GM23338 (cell line): ENCODE results near the gene RFC1. TPM values are rescaled to one million over a fixed set of nuclear protein-coding genes. Genes with fewer than 3 reads are reported as not detected.

ENCODE experiments used
- ATAC-seq: fragments of 200-7000 bp; cut with Tn5 transposase; 3 replicates; pipeline ENCODE4 v1.9.1; 2020
- DNase-seq: peaks from one replicate; pipeline ENCODE4 v3.0.0-alpha.2; 2015; ENCODE audit warnings: low spot score
- H2AFZ ChIP-seq: fragments of 200-600 bp; sonication (generic); 2 replicates; pipeline ENCODE4 v1.8.0; 2016; ENCODE audit warnings: antibody characterized with exemption, mild to moderate bottlenecking, moderate library complexity
- H3F3A ChIP-seq: fragments of 200-600 bp; sonication (generic); replicated peaks from 2 replicates; pipeline ENCODE4 v1.8.0; 2017; ENCODE audit warnings: antibody characterized with exemption, mixed run types, low read depth
- H3K27ac ChIP-seq: fragments of 200-600 bp; sonication (generic); 2 replicates; pipeline ENCODE4 v1.6.1; 2016; ENCODE audit warnings: low read depth
- H3K27me3 ChIP-seq: fragments of 200-600 bp; sonication (generic); 2 replicates; pipeline ENCODE4 v1.8.0; 2016; ENCODE audit warnings: mild to moderate bottlenecking, mixed run types, moderate library complexity; ENCODE audit not compliant: insufficient read depth
- H3K36me3 ChIP-seq: fragments of 200-600 bp; sonication (generic); 2 replicates; pipeline ENCODE4 v1.8.0; 2016; ENCODE audit warnings: mild to moderate bottlenecking; ENCODE audit not compliant: insufficient read depth
- H3K4me1 ChIP-seq: fragments of 200-600 bp; sonication (generic); 2 replicates; pipeline ENCODE4 v1.8.0; 2016; ENCODE audit warnings: mild to moderate bottlenecking, moderate library complexity; ENCODE audit not compliant: insufficient read depth
- H3K4me2 ChIP-seq: fragments of 200-600 bp; sonication (generic); 2 replicates; pipeline ENCODE4 v1.7.1; 2017; ENCODE audit warnings: mixed run types
- H3K4me3 ChIP-seq: fragments of 200-600 bp; sonication (generic); 2 replicates; pipeline ENCODE4 v1.6.1; 2016; ENCODE audit warnings: mixed run types
- H3K79me2 ChIP-seq: fragments of 200-600 bp; sonication (generic); replicated peaks from 2 replicates; pipeline ENCODE4 v1.8.0; 2017; ENCODE audit warnings: mild to moderate bottlenecking; ENCODE audit not compliant: insufficient read depth
- H3K9me2 ChIP-seq: fragments of 200-600 bp; sonication (generic); 2 replicates; pipeline ENCODE4 v1.8.0; 2017; ENCODE audit not compliant: insufficient read depth
- H4K20me1 ChIP-seq: fragments of 200-600 bp; sonication (generic); replicated peaks from 2 replicates; pipeline ENCODE4 v1.8.0; 2017; ENCODE audit warnings: mild to moderate bottlenecking; ENCODE audit not compliant: insufficient read depth
- H3K27ac Mint-ChIP-seq: 2 replicates; pipeline ENCODE4 v1.8.0; 2020; ENCODE audit warnings: inconsistent platforms, mild to moderate bottlenecking, moderate library complexity, mixed read lengths
- H3K27me3 Mint-ChIP-seq: 3 replicates; pipeline ENCODE4 v1.8.0; 2022; ENCODE audit warnings: low read depth, mild to moderate bottlenecking, moderate library complexity, mixed read lengths, inconsistent platforms; ENCODE audit not compliant: insufficient read depth, poor library complexity
- H3K36me3 Mint-ChIP-seq: 3 replicates; pipeline ENCODE4 v1.8.0; 2021; ENCODE audit warnings: low read depth, mild to moderate bottlenecking, inconsistent platforms, moderate library complexity, mixed read lengths
- H3K4me1 Mint-ChIP-seq: 3 replicates; pipeline ENCODE4 v1.8.0; 2020; ENCODE audit warnings: mild to moderate bottlenecking, inconsistent platforms, mixed read lengths
- H3K4me3 Mint-ChIP-seq: 3 replicates; pipeline ENCODE4 v1.8.0; 2021; ENCODE audit warnings: moderate library complexity, mild to moderate bottlenecking, inconsistent platforms, mixed read lengths
- H3K9me3 Mint-ChIP-seq: 3 replicates; pipeline ENCODE4 v1.8.0; 2020; ENCODE audit warnings: moderate library complexity, mild to moderate bottlenecking, inconsistent platforms, mixed read lengths
- CREB1 ChIP-seq: fragments of 250-450 bp; sonication (Bioruptor Pico); IDR thresholded peaks from 2 replicates; pipeline ENCODE4 v1.5.0; 2020; ENCODE audit warnings: low read depth, mild to moderate bottlenecking, moderate library complexity
- ETS1 ChIP-seq: IDR thresholded peaks from 2 replicates; pipeline ENCODE4 v1.6.1; 2016; ENCODE audit warnings: antibody characterized with exemption
- EZH2 ChIP-seq: fragments of 200-600 bp; sonication (generic); IDR thresholded peaks from one replicate; pipeline ENCODE4 v1.8.0; 2017; ENCODE audit warnings: antibody characterized with exemption, mild to moderate bottlenecking, low read depth; ENCODE audit not compliant: unreplicated experiment
- EZH2phosphoT487 ChIP-seq: fragments of 200-600 bp; sonication (generic); IDR thresholded peaks from one replicate; pipeline ENCODE4 v1.8.1; 2018; ENCODE audit warnings: antibody characterized with exemption; ENCODE audit not compliant: unreplicated experiment
- JUNB ChIP-seq: IDR thresholded peaks from one replicate; pipeline ENCODE4 v1.6.1; 2016; ENCODE audit warnings: antibody characterized with exemption; ENCODE audit not compliant: unreplicated experiment
- NANOG ChIP-seq: IDR thresholded peaks from 2 replicates; pipeline ENCODE4 v1.6.1; 2016; ENCODE audit warnings: antibody characterized with exemption, borderline replicate concordance
- POLR2AphosphoS5 ChIP-seq: IDR thresholded peaks from 2 replicates; pipeline ENCODE4 v1.6.1; 2016; ENCODE audit warnings: antibody characterized with exemption, low read depth
- REST ChIP-seq: IDR thresholded peaks from one replicate; pipeline ENCODE4 v1.6.1; 2018; ENCODE audit warnings: antibody characterized with exemption; ENCODE audit not compliant: unreplicated experiment
- STAT1 ChIP-seq: IDR thresholded peaks from one replicate; pipeline ENCODE4 v1.6.1; 2016; ENCODE audit warnings: antibody characterized with exemption; ENCODE audit not compliant: unreplicated experiment
- ZNF114 ChIP-seq: fragments of 250-450 bp; sonication (Bioruptor Pico); IDR thresholded peaks from 2 replicates; pipeline ENCODE4 v1.5.0; 2020; ENCODE audit warnings: mild to moderate bottlenecking, moderate library complexity
- ZNF331 ChIP-seq: fragments of 250-450 bp; sonication (Bioruptor Pico); IDR thresholded peaks from 2 replicates; pipeline ENCODE4 v1.5.0; 2020; ENCODE audit warnings: low read depth, mild to moderate bottlenecking, moderate library complexity
- ZNF462 ChIP-seq: fragments of 250-450 bp; sonication (Bioruptor Pico); IDR thresholded peaks from 2 replicates; pipeline ENCODE4 v1.5.0; 2020; ENCODE audit warnings: mild to moderate bottlenecking, moderate library complexity
- polyA plus RNA-seq: library from polyadenylated mRNA; unstranded; fragments of >200 nt; fragmentation: Nextera tagmentation; extraction: Ambion mirVana; gene quantifications from 2 replicates; pipeline ENCODE4 v1.2.1, GENCODE V29; 2016
- total RNA-seq: library from RNA; depleted of rRNA; stranded (reverse); fragments of >200 nt; shearing (Covaris generic); gene quantifications from 2 replicates; pipeline ENCODE4 v1.2.3, GENCODE V29; 2014
- TF ChIP-seq, protein P1 (sequence below), 2 experiments: fragments of 200-600 bp in 1 of 2; sonication (generic) in 1 of 2; conservative IDR thresholded peaks; 2 replicates each; pipeline versions ENCODE4 v1.5.1 to v1.6.1; 2016 to 2017; ENCODE audit warnings: antibody characterized with exemption in 2 of 2, low read depth in 2 of 2, mild to moderate bottlenecking in 2 of 2, moderate library complexity in 1 of 2

Gene RFC1
- total and polyA plus RNA-seq, 2 experiments from 2014 or later = 75.8 to 228 TPM

DNA sequence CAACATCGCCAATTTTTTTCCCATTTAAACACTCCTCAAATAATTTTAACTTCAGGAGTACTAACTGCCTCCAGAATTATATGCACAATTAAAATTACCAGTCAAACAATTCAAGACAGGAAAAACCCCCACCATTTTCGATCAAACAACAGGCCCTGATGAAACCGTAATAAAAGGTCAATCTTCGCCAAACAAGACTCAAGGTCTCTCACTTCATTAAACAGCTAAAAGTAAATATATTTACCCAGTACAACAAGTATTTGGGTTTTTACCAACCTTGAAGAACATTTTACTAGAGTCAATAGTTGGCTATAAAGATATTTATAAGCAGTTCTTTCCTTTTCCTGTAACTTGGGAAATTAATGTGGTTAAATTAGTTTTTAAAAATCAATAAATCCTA lies 28.3 kb downstream of the RFC1 start:
- Mint-ChIP-seq H3K4me1 (no peaks in the 10 kb centered on the region), H3K27me3 (peaks cover 1% of the 10 kb centered on the region), H3K4me3 (no peak overlapping the region), H3K36me3 (peaks cover 10% of the 10 kb centered on the region; the same call in 1 of the 3 replicates), H3K9me3 (no peaks in the 10 kb centered on the region), H3K27ac (no peak overlapping the region)
- H3F3A ChIP-seq = no peaks in the 10 kb centered on the region
- no peaks in the 10 kb centered on the region for H3K27me3 ChIP-seq
- H3K4me3 ChIP-seq = no peak overlapping the region
- H4K20me1 ChIP-seq = peaks cover 22% of the 10 kb centered on the region
- peaks cover 6% of the 10 kb centered on the region; the same call in 1 of the 2 replicates for H3K36me3 ChIP-seq
- ATAC-seq = no peak
- no peak overlapping the region for H2AFZ ChIP-seq
- no peaks in the 10 kb centered on the region for H3K9me2 ChIP-seq
- H3K27ac ChIP-seq = no peak overlapping the region
- DNase-seq = no peak
- TF ChIP-seq STAT1 (no peak), NANOG (no peak), POLR2AphosphoS5 (no peak), EZH2 (no peak), CREB1 (CRISPR knock-in tag) (no peak), ETS1 (no peak), EZH2phosphoT487 (no peak), JUNB (no peak), ZNF462 (CRISPR knock-in tag) (no peak), ZNF114 (CRISPR knock-in tag) (no peak), ZNF331 (CRISPR knock-in tag) (no peak), REST (no peak)
- TF ChIP-seq, protein P1, sequence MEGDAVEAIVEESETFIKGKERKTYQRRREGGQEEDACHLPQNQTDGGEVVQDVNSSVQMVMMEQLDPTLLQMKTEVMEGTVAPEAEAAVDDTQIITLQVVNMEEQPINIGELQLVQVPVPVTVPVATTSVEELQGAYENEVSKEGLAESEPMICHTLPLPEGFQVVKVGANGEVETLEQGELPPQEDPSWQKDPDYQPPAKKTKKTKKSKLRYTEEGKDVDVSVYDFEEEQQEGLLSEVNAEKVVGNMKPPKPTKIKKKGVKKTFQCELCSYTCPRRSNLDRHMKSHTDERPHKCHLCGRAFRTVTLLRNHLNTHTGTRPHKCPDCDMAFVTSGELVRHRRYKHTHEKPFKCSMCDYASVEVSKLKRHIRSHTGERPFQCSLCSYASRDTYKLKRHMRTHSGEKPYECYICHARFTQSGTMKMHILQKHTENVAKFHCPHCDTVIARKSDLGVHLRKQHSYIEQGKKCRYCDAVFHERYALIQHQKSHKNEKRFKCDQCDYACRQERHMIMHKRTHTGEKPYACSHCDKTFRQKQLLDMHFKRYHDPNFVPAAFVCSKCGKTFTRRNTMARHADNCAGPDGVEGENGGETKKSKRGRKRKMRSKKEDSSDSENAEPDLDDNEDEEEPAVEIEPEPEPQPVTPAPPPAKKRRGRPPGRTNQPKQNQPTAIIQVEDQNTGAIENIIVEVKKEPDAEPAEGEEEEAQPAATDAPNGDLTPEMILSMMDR (conservative IDR thresholded peaks at IDR 0.05; ENCODE audit: low read depth in 2 of 2) = no peak
- H3K79me2 ChIP-seq = peaks cover 87% of the 10 kb centered on the region
- no peaks in the 10 kb centered on the region for H3K4me1 ChIP-seq
- H3K4me2 ChIP-seq = no peak overlapping the region
